Nephron progenitor cell (in vitro differentiated cells): ENCODE data around the gene ANO10.

Source experiments
- DNase-seq: peaks from one replicate; pipeline ENCODE4 v3.0.0; 2021
- H3K27ac Mint-ChIP-seq: 2 replicates; pipeline ENCODE4 v1.8.0; 2021; ENCODE audit warnings: mild to moderate bottlenecking, moderate library complexity, mixed read lengths
- H3K27me3 Mint-ChIP-seq: 2 replicates; pipeline ENCODE4 v1.8.0; 2021; ENCODE audit warnings: mild to moderate bottlenecking, low read depth, mixed read lengths; ENCODE audit not compliant: poor library complexity
- H3K36me3 Mint-ChIP-seq: 2 replicates; pipeline ENCODE4 v1.8.0; 2021; ENCODE audit warnings: low read depth, mixed read lengths
- H3K4me1 Mint-ChIP-seq: 2 replicates; pipeline ENCODE4 v1.8.0; 2021; ENCODE audit warnings: mixed read lengths
- H3K4me3 Mint-ChIP-seq: 2 replicates; pipeline ENCODE4 v1.8.0; 2021; ENCODE audit warnings: mild to moderate bottlenecking, moderate library complexity, mixed read lengths
- H3K9me3 Mint-ChIP-seq: 2 replicates; pipeline ENCODE4 v1.8.0; 2021; ENCODE audit warnings: mild to moderate bottlenecking, moderate library complexity, mixed read lengths
- TF ChIP-seq, protein P1 (sequence below): fragments of 200-600 bp; sonication (generic); IDR thresholded peaks from 2 replicates; pipeline ENCODE4 v1.5.0; 2021; ENCODE audit warnings: antibody characterized with exemption

Gene ANO10

GRCh38 chr3:43512754-43513404 lies 108.9 kb downstream of the ANO10 start:
- H3K4me1 Mint-ChIP-seq = no peaks in the 10 kb centered on the region
- H3K27ac Mint-ChIP-seq = no peak overlapping the region
- no peak overlapping the region for H3K4me3 Mint-ChIP-seq
- H3K9me3 Mint-ChIP-seq = peaks cover 2% of the 10 kb centered on the region
- DNase-seq = no peak
- H3K27me3 Mint-ChIP-seq = no peaks in the 10 kb centered on the region
- TF ChIP-seq, protein P1, sequence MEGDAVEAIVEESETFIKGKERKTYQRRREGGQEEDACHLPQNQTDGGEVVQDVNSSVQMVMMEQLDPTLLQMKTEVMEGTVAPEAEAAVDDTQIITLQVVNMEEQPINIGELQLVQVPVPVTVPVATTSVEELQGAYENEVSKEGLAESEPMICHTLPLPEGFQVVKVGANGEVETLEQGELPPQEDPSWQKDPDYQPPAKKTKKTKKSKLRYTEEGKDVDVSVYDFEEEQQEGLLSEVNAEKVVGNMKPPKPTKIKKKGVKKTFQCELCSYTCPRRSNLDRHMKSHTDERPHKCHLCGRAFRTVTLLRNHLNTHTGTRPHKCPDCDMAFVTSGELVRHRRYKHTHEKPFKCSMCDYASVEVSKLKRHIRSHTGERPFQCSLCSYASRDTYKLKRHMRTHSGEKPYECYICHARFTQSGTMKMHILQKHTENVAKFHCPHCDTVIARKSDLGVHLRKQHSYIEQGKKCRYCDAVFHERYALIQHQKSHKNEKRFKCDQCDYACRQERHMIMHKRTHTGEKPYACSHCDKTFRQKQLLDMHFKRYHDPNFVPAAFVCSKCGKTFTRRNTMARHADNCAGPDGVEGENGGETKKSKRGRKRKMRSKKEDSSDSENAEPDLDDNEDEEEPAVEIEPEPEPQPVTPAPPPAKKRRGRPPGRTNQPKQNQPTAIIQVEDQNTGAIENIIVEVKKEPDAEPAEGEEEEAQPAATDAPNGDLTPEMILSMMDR = no peak
- peaks cover 17% of the 10 kb centered on the region for H3K36me3 Mint-ChIP-seq

DNA sequence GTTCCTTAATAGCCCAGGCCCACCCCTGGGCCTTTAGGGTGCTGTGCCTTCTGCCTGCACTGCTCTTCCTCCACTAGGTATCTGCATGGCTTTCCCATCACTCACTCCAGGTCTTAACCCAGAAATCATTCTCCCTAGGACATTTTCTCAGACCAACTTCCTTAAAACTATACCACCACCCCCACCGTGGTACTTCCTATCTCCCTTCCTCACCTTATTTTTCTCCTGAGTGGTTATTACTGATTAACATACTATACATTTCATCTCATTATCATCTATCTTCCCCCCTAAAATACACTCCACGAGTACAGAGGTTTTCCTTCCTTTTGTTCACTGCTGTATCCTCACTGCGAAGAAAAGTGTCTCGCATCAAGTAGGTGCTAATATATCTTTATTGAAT lies 115.2 kb downstream of the ANO10 start:
- H3K27me3 Mint-ChIP-seq = no peaks in the 10 kb centered on the region
- peaks cover 14% of the 10 kb centered on the region for H3K4me1 Mint-ChIP-seq
- no peak for DNase-seq
- no peaks in the 10 kb centered on the region for H3K9me3 Mint-ChIP-seq
- H3K36me3 Mint-ChIP-seq = peaks cover 4% of the 10 kb centered on the region
- H3K27ac Mint-ChIP-seq = no peak overlapping the region
- TF ChIP-seq, protein P1 = no peak
- H3K4me3 Mint-ChIP-seq = no peak overlapping the region

DNA sequence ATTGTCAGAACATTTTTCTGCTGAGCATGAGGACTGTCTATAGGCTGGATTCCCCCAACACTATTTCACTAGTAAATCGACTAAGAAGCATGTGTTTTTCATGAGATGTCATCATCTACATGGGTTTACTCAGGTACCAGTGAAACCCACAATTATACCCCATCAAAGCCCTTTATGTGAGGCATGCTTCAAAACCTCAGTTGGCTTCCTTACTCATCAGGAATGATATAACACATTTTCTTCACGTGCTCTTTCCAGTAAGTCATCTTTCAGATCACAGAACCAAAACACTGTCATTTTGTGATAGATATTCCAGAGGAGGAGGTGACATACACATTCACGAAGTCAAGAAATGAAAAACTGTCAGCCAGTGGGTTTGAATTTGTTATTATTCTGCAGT lies 116.5 kb downstream of the ANO10 start:
- Mint-ChIP-seq H3K36me3 (peaks cover 4% of the 10 kb centered on the region), H3K9me3 (no peaks in the 10 kb centered on the region), H3K27me3 (no peaks in the 10 kb centered on the region), H3K27ac (no peak overlapping the region), H3K4me3 (no peak overlapping the region), H3K4me1 (peaks cover 14% of the 10 kb centered on the region)
- no peak for DNase-seq
- TF ChIP-seq, protein P1 = no peak

DNA sequence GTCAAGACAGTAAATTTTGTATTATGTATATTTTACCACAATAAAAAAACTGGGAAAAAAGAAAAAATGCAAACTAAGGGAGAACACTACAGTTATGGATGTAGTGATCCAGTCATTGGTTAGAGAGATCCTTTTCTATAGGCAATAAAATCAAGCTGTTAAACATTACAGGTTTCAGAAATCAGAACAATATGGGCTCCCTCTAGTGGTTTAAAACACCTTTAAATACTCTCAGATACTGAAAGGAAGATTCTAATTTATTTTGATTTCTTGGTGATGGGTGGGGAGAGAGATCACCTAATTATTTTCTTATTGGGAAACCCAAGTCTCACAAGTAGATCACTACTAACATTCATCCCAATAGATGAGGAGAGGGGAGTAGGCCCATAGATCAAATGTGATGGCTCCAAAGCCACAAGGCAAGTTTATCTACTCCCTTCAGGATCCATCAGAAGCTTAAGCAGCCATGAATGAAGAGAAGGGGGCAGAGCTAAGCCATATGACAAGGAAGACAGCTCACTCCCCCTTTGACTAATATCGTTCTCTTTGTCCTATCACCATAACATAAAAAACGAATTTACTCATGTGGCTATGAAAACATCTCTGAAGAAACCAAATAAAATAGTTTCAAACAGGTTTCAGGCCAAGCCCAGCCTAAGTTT lies 118.6 kb downstream of the ANO10 start:
- no peak for DNase-seq

GRCh38 chr3:43499256-43499655 lies 122.6 kb downstream of the ANO10 start:
- TF ChIP-seq, protein P1 = no peak
- H3K9me3 Mint-ChIP-seq = no peaks in the 10 kb centered on the region
- no peaks in the 10 kb centered on the region for H3K27me3 Mint-ChIP-seq
- H3K4me1 Mint-ChIP-seq = peaks cover 14% of the 10 kb centered on the region
- H3K4me3 Mint-ChIP-seq = no peak overlapping the region
- peak overlapping the region; percentile 40 for H3K27ac Mint-ChIP-seq
- DNase-seq = no peak
- peaks cover 4% of the 10 kb centered on the region for H3K36me3 Mint-ChIP-seq

More for the DNA sequence above, 118.6 kb downstream of the ANO10 start:
- Mint-ChIP-seq H3K36me3 (peaks cover 4% of the 10 kb centered on the region), H3K9me3 (no peaks in the 10 kb centered on the region), H3K27ac (no peak overlapping the region), H3K4me3 (no peak overlapping the region), H3K4me1 (peaks cover 14% of the 10 kb centered on the region), H3K27me3 (no peaks in the 10 kb centered on the region)
- TF ChIP-seq, protein P1 = peak; percentile 54

DNA sequence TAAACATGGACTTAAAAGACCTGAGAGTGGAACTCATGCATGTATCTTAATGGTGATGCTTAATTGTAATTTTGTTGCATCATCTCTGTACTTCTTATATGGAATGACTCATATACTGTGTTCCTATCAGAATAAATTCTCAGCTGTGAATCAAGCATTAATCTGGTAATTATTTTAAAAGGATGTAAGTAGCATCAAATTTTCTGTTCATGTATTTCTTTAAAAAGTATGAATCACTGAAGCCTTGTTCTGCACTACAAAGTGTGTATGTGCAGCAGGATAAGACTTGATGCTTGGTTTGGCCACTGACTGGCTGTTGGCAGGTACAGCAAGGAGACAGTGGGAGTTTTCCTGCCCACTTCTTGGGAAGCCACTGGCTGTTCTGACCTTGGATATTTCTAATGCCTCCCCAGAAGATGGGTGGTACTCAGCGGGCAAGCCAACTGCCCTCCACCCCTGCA lies 123.9 kb downstream of the ANO10 start:
- no peak overlapping the region for H3K27ac Mint-ChIP-seq

More for the DNA sequence above, 123.9 kb downstream of the ANO10 start:
- TF ChIP-seq, protein P1 = no peak
- Mint-ChIP-seq H3K9me3 (no peaks in the 10 kb centered on the region), H3K36me3 (peaks cover 4% of the 10 kb centered on the region), H3K4me3 (no peak overlapping the region), H3K4me1 (peaks cover 9% of the 10 kb centered on the region), H3K27me3 (no peaks in the 10 kb centered on the region)
- no peak for DNase-seq
